Fibroblast of skin of back (primary cell): Measurements from ENCODE around the gene YIF1A.
"Not testable (repeated sequence)": the region's sequence is repeated elsewhere in the genome, so short reads cannot be mapped to it uniquely, and the experiment has no call there.

ENCODE experiments used
- DNase-seq: peaks from one replicate; pipeline ENCODE4 v3.0.0-alpha.2; 2013

YIF1A gene

DNA sequence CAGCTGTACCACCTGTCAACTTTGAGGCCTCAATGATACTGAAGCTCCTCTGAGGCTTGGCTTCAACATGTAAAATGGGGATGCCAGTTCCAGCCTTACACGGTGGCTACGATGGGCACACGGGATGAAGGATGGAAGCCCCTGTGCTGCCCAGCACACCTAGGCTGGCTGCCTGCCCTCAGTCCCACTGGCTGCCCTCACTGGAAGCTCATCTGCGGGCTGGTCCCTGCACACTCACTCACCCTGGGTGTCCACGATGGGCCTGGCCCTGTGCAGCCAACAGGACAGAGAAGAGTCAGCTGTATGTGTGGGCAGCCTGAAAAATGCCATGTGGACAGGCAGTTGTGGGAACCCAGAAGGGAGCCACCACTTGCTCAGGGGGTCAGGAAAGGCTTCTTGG is 2.2 kb downstream of the YIF1A start:
- DNase-seq: no peak

DNA sequence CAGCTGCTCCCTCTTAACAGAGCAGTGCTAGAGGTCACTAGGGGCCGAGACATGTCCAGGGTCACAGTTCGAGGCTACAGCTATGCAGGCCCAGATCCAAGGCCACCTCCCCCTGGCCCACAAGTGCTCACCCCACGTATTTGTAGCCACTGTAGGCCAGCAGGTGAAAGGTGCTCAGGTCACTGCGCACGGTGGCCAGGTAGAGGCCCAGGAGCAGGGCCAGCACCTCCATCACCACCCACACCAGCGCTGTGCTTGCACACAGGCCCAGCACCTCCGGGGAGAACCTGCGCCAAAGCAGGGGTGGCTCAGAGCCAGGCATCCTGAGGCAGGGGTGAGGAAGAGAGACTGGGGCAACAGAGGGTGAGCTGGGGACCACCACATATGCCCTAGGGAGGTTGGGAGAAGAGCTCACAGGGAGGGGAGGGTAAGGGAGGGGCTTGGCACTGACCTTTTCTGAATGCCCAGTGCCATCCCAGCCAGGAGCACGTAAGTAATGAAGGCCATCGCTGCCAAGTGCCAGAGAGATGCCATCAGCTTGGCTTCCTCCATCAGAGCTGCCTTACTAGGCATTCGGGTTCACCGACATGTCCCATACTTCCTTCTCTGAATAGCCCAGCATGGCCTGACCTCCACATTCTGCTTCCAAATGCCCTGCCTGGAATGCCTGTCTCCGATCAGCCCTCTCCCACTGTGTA is 3.5 kb downstream of the YIF1A start:
- DNase-seq: no peak

DNA sequence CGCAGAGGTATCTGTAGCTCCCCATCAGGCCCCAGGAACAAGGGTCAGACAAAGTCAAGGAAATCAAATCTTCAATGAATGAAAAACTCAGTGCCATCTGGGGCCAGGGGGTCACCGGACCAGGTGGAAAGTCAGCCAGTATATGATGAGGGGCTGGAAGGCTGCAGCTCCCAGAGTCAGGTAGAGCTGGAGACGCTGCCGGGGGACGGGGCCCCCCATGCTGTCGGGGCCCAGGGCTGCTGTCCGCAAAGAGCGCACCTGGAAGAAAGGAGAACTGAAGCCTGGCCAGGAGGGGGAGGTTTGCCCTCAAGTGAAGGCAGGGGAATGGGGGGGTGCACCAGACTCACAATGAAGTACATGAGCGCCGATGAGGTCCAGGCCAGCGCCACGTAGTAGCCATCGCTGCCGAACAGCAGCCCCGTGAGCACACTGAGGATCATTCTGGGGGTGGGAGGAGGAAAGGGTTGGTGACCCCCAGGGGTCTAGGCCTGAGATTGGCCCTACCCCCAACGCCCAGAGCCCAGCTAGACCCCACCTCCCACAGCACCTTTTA is 4.3 kb downstream of the YIF1A start:
- no peak for DNase-seq

DNA sequence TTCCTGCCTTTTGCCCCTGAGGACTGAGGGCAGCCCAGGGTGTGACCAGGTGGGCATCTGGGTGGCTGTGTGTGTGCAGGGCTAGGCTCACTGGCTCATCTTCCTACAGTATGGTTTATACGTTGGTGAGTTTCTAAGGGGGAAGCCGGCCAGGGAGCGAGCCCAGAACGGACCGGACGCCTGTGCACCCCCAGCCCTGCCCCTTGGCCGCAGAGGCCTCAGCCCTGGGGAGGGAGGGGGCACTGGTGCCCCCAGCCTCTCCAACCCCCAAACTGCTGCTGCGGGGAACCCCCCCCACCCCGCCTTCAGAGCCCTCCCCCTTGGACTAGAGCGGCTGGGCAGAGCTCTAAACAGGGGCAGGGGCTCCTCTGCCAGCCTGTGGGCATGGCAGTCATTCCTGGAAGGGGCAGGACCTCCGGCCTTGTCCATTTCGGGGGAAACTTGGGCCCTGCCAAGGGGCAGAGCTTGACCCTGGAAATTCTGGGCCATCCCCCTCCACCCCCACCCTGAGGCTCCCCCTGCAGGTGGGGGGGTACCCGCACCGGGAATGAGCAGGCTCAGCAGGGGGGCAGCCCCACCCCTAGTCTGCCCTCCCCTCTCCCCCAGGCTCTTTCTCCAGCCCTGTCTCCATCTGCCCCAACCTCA is 5.4 kb downstream of the YIF1A start:
- DNase-seq: no peak

DNA sequence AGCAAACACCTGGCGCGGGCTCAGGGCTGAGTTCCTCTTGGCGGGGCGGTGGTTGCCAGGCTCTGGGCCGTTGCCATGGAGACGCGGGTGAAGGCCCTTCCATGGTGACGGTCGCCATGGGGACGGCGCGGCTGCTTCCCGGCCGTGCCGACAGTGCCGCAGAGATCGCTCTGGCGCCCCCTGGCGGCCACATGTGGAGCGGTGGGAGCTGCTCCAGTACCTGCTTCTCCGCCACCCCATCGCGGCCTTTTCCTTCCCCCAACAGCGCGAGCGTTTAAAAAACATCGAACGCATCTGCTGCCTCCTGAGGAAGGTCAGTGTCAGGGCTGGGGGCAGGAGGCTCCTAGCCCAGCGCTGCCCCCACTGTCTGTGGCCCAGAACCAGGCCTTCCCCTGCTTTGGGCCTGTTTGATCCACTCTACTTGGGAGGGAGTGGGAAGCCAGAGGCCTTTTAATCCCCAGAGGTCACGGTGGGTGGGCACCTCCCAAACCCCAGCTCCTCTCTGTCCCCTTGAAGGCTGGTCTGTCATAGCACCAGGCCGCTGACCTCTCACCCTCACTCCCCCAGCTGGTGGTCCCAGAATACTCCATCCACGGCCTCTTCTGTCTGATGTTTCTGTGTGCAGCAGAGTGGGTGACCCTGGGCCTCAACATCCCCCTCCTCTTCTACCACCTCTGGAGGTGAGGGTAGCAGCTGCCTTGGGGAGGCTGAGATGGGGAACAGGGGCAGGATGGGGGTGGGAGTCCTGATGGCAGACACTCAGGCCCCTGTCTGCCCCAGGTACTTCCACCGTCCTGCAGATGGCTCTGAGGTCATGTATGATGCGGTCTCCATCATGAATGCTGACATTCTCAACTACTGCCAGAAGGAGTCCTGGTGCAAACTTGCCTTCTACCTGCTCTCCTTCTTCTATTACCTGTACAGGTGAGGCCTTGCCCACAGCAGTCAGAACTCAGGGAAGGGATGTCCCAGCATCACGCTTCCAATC is 6.2 kb downstream of the YIF1A start:
- DNase-seq: peak; percentile 93

DNA sequence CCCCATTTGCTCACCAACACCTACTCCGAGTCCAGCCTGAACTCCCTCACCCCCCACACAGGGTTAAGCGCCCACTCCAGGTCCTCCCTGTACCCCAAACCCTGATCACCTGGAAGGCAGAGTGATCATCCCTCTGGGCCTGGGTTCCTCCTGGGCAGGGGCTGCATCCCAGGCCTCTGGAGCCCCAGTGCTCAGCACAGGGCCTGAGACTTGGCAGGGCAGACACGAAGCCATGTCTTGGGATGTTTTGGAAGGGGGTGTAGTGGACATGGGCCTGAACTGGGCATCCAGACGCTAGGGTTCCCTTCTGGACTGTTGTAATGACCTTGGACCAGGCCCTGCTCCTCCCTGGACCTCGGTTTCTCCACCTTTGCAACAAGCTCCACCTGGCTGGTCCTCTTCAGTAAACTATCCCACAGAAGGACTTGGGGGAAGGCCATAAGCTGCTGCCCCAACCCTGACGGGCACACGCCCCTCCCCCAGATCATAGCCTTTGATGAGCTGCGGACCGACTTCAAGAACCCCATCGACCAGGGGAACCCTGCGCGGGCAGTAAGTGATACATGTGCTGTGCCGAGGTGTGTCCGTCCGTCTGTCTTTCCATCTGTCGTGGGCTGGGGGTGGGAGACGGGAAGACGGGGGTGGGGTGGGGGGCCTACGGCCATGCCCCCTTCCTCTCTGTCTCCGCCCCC is 7.0 kb downstream of the YIF1A start:
- DNase-seq: no peak

DNA sequence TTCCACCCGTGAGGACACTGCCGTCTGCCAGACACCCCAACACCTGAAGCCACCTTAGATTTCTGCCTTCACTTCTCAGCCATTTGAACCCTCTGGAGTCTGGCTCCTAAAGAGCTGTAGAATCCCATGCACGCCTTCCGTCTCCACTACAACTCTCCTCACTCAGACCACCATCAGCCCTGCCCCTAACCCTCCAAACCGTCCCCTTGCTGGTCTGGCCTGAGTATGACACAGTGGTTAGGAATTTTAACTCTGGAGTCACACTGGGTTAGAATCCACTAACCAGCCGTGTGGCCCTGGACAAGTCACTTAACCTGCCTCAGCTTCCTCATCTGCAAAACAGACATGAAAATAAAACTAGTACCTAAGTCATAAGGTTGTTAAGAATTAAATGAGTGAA is 7.9 kb downstream of the YIF1A start:
- DNase-seq: peak; percentile 36

DNA sequence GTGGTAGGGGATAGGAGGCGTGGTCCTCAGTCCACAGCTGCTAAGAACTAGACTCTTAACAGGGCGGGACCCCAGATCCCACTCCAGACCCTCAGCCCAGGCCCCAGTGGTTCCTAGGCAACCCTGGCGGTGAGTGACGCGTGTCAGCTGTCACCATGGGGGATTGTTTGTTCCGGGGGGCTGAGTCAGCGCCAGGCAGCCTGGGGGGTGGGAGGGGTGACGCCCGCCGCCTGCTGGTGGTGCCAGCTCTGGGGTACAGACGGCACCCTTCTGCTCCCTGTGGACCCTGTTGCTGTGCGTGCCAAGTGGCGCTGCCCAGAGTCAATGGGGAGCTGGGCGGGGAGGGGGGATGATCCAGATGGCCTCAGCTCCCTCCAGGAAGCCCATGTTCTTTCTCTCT is 8.5 kb downstream of the YIF1A start:
- DNase-seq: peak; percentile 12

DNA sequence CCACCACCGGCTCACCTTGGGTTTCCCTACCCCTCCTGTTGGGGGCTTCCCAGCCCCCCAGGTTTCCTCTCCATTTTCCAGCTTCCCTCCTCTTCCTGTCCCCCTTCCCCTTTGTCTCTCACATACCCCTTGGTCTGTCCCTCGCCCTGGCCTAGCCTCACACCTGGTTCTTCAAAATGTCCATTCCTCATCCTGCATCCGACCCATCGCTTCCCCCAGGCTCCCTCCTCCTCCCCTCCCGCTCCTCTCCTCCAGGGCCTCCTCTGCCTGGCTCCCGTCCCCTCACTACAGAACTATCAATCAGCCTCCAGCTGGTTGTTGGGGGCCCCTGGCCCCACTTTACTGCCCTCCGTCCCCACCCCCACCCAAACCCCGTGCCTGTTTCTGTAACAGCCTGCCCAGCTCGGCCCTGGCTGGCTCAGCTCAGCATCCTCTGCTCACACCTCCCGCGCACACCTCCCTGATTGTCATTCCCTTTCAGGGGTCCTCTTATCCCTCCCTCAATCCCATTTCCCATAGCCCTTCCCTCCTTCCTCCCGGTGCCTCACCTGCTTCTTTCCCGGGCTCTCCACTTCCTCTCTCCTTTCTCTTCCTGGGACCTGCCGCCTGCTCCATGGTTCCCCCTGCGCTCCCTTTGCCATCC is 9.7 kb downstream of the YIF1A start:
- no peak for DNase-seq

DNA sequence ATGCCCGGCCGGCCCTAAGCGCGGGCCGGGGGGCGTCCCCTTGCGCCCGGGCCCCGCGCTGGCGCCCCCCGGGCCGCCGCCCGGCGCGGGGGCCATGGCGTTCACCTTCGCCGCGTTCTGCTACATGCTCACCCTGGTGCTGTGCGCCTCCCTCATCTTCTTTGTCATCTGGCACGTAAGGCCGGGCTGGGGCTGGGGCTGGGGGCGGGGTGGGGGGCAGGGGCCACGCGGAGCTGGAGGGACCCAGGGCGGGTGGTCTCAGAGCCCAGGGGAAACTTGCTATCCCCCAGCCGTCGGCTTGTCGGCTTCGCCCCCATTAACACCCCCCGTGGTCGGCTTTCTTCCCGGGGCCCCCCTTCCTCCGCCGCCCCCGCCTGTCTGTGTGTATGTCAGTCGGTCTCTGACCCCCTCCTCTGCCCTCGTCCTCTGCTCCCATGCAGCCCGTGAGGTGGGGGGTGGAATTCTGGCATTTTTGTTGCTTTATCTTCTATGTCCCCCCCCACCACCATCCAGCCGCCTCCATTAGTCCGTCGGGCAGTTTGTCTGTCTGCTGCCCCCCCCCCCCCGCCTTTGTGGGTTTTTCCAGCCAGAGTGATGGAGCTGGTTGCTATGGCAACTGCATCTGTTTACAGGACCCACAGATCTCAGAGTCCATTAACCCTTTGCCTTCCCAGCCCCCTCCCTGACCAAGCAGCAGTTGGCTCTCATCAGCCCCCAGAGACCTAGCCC is 10.4 kb downstream of the YIF1A start:
- no peak for DNase-seq

DNA sequence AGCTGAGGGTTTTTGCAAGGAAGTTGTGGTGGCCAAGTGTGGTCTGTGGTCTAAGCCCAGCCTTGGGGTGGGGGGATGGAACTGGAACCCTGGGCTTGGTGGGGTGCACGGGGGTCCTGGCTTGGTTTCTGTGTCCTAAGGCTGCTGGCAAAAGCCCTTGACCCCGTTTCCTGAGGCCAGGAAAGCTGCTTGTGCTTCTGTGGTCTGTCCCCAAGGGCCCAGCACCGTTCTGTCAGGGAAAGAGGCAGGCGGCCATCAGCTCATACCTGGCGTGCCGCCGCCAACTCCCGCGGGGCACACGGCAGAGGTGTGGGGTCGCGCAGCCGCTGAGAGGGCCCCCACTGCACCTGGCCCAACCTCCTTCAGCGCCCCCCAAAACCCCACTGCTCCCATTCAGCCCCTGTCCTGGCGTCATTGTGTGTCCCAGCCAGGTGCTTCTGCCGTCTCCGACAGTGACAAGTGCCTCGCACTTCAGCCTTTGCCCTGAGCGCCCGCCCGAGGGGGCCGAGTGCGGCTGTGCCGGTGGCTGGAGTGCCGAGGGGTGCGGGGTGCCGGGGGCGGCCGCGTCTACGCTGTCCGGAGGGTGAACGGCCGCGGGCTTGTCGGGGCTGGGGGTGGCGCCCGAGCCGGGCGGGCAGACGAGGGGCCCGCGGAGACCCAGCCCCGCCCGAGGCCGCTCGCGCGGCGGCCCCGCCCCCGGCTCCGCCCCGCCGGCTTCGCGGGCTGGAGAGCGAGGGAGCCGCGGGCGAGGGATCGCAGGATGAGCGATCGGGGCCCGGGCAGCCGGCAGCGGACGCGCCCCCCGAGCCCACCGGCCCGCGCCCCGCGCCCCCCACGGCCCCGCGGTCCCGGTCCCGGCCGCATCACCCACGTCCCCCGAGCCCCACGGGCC is 11.2 kb downstream of the YIF1A start, which contains the start of gene CNIH2:
CNIH2 (plus strand) TSS at position 705 of the 892 bp plus-strand sequence. CDS start 282 bp downstream, outside the sequence.
- peak; percentile 29 for DNase-seq

DNA sequence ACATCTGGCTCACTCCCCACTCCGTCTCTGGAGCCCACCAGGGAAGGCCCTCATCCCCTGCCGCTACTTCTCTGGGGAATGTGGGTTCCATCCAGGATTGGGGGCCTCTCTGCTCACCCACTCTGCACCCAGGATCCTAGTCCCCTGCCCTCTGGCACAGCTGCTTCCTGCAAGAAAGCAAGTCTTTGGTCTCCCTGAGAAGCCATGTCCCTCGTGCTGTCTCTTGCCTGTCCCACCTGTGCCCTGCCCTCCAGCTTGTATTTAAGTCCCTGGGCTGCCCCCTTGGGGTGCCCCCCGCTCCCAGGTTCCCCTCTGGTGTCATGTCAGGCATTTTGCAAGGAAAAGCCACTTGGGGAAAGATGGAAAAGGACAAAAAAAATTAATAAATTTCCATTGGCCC is 11.9 kb downstream of the YIF1A start:
- DNase-seq: not testable (repeated sequence)

DNA sequence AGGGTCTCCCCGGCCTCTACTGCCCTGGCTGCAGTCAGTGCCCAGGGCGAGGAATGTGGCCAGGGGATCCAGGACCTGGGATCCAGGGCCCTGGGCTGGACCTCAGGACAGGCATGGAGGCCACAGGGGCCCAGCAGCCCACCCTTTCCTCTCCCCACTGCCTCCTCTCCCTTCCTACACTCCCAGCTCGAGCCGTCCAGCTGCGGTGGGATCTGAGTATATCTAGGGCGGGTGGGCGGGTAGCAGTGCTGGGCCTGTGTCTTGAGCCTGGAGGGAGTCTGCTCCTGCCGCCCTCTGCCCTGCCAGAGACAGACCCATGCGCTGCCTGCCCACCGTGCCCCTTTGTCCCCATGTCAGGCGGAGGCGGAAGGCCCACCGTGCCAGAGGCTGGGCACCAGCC is 12.3 kb downstream of the YIF1A start:
- not testable (repeated sequence) for DNase-seq

DNA sequence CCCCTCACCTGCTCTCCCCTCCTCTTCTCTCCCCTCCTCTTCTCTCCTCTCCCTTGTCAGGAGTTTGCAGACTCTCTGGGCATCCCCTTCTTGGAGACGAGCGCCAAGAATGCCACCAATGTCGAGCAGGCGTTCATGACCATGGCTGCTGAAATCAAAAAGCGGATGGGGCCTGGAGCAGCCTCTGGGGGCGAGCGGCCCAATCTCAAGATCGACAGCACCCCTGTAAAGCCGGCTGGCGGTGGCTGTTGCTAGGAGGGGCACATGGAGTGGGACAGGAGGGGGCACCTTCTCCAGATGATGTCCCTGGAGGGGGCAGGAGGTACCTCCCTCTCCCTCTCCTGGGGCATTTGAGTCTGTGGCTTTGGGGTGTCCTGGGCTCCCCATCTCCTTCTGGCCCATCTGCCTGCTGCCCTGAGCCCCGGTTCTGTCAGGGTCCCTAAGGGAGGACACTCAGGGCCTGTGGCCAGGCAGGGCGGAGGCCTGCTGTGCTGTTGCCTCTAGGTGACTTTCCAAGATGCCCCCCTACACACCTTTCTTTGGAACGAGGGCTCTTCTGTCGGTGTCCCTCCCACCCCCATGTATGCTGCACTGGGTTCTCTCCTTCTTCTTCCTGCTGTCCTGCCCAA is 12.8 kb downstream of the YIF1A start:
- no peak for DNase-seq

DNA sequence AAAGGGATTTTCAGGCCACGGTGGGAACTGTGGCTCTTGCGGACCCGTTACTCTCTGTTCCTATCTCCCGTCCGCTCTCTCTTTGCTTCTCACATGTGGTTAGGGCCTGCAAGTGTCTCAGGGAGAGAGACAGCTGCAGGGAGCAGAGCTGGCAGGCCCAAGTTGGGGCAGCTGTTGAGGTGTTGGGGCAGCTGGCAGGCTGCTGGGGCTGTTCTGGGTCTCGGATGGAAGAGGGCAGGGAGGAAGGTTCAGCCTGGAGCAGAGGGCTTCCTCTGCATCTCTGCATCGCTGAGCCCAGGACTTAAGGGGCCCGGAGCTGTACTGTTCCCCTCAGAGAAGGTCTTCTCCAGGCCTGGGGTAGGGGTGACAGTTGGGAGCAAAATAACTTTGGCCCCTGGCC is 13.5 kb downstream of the YIF1A start:
- no peak for DNase-seq

DNA sequence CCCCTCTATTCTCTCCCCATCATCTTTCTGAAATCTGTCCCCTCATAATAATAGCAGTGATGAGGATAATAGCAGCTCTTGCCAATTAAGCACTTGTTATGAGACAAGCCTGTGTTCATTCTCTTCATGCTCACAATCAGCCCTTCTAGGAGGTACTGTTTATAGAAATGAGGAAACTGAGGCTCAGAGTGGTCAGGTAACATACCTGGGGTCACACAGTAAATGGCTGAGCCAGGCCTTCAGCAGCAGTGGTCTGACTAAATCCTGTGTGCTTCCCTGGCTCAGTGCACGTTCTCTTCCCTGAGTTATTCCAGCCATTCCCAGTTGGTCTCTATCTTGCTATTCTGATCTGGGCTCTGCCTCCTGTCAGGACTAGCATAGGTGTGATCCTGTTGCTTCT is 14.7 kb downstream of the YIF1A start:
- no peak for DNase-seq

DNA sequence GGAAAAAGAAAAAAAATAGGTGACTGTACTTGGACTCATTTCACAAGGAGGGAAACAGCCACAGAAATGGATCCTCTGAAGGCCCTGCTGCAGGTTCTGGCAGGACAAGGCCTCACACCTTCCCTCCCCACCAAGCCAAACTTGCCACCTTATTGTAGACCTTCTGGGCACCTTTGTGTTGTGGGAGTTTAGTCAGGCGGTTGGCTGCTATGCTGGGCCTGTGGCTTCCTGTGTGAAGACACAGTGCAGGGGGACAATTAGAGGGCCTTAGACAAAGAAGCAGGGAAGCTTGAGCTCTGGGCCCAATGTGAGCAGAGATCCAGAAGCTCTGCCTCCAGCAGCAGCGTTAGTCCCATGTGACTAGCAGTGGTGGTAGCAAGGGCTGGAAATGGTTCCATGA is 16.3 kb downstream of the YIF1A start:
- DNase-seq: no peak

DNA sequence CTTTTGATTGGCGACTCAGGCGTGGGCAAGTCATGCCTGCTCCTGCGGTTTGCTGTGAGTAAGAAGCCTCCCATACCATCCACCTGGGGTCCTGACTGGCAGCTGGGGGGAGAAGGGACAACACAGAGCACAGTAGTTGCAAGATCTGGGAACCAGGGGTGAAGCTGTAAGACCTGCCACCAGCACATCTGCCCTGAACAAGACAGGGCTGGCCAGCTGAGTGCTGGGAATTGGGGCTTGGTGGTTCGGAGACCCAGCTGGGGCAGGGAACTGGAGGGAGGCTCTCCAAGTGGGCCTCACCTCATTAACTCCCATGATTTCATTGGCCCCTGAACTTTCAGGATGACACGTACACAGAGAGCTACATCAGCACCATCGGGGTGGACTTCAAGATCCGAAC is 17.1 kb downstream of the YIF1A start:
- DNase-seq: no peak
